B cell (primary cell): ENCODE measurements around the gene GABRG3. TPM values are rescaled to one million over a fixed set of nuclear protein-coding genes. Genes with fewer than 3 reads are reported as not detected.

Experiments
- ATAC-seq: fragments of 200-7000 bp; cut with Tn5 transposase; one replicate; pipeline ENCODE4 v1.10.0; 2021; ENCODE audit warnings: low read depth, mild to moderate bottlenecking, moderate number of reproducible peaks, moderate library complexity
- CTCF ChIA-PET: fragments of 350-600 bp; sonication (Branson Sonifier 250); formaldehyde crosslinking; loops from one replicate; lab custom pipeline; 2021; ENCODE audit warnings: antibody characterized with exemption, inconsistent platforms; lab: Charles Lee
- POLR2A ChIA-PET: fragments of 350-600 bp; sonication (Branson Sonifier 250); formaldehyde crosslinking; loops from one replicate; lab custom pipeline; 2021; ENCODE audit warnings: antibody characterized with exemption; lab: Charles Lee
- DNase-seq: peaks from one replicate; pipeline ENCODE4 v3.0.0; 2013
- H2AFZ ChIP-seq: 2 replicates; pipeline ENCODE4 v1.6.1; 2012; ENCODE audit warnings: mild to moderate bottlenecking, low read depth, low read length; ENCODE audit not compliant: insufficient read depth, poor library complexity, severe bottlenecking
- H3K27ac ChIP-seq, 2 donors: 1 replicate in 1 of 2; 2 replicates in 1 of 2; pipeline ENCODE4 v1.5.1; 2012 to 2013; ENCODE audit warnings: low read length in 2 of 2, mild to moderate bottlenecking in 2 of 2, moderate library complexity in 1 of 2
- H3K27me3 ChIP-seq, 4 experiments: fragments of 200-600 bp in 1 of 4; sonication (generic) in 1 of 4; replicated peaks in 1 of 4; 1 replicate in 2 of 4; 2 replicates in 2 of 4; pipeline versions ENCODE4 v1.6.1 to v1.7.0; 2013 to 2016; ENCODE audit warnings: low read length in 3 of 4, mild to moderate bottlenecking in 2 of 4, mixed read lengths in 1 of 4, moderate library complexity in 1 of 4; ENCODE audit not compliant: insufficient read depth in 4 of 4, control insufficient read depth in 3 of 4; ENCODE audit errors: control extremely low read depth in 1 of 4
- H3K36me3 ChIP-seq, 2 experiments: replicated peaks in 1 of 2; 1 replicate in 1 of 2; 2 replicates in 1 of 2; pipeline versions ENCODE4 v1.6.1 to v1.7.1; 2013; ENCODE audit warnings: low read length in 1 of 2; ENCODE audit not compliant: insufficient read depth in 2 of 2, control insufficient read depth in 1 of 2; ENCODE audit errors: control extremely low read depth in 1 of 2, extremely low read depth in 1 of 2
- H3K4me1 ChIP-seq, 2 donors: fragments of 200-600 bp in 1 of 2; sonication (generic) in 1 of 2; 1 replicate in 1 of 2; 2 replicates in 1 of 2; pipeline versions ENCODE4 v1.5.1 to v1.6.1; 2013 to 2017; ENCODE audit warnings: low read length in 2 of 2; ENCODE audit not compliant: control insufficient read depth in 2 of 2, insufficient read depth in 2 of 2
- H3K4me2 ChIP-seq: replicated peaks from 2 replicates; pipeline ENCODE3; 2012; ENCODE audit warnings: mild to moderate bottlenecking, low read depth, low read length; ENCODE audit not compliant: poor library complexity, severe bottlenecking
- H3K4me3 ChIP-seq, 5 experiments: fragments of 200-600 bp in 1 of 5; sonication (generic) in 1 of 5; 1 replicate in 3 of 5; 2 replicates in 2 of 5; pipeline versions ENCODE4 v1.5.1 to v1.7.0; 2011 to 2016; ENCODE audit warnings: low read length in 4 of 5, mild to moderate bottlenecking in 4 of 5, low read depth in 2 of 5, control low read depth in 1 of 5, moderate library complexity in 1 of 5; ENCODE audit not compliant: insufficient read depth in 1 of 5; ENCODE audit errors: control extremely low read depth in 1 of 5, extremely low read depth in 1 of 5
- H3K79me2 ChIP-seq: fragments of 200-600 bp; sonication (generic); one replicate; pipeline ENCODE4 v1.6.0; 2016; ENCODE audit warnings: low read length; ENCODE audit not compliant: control insufficient read depth, insufficient read depth
- H3K9ac ChIP-seq: fragments of 200-600 bp; sonication (generic); 2 replicates; pipeline ENCODE4 v1.6.1; 2017; ENCODE audit warnings: mild to moderate bottlenecking, low read length, moderate library complexity
- H3K9me3 ChIP-seq, 3 donors: one replicate each; pipeline versions ENCODE4 v1.6.1 to v1.7.1; 2013; ENCODE audit warnings: low read length in 2 of 3; ENCODE audit not compliant: control insufficient read depth in 2 of 3, insufficient read depth in 1 of 3; ENCODE audit errors: control extremely low read depth in 1 of 3
- H4K20me1 ChIP-seq: 2 replicates; pipeline ENCODE4 v1.6.0; 2012; ENCODE audit warnings: mild to moderate bottlenecking, low read length; ENCODE audit not compliant: insufficient read depth, control insufficient read depth, poor library complexity, severe bottlenecking
- H3K27ac Mint-ChIP-seq: one replicate; pipeline ENCODE4 v1.8.0; 2021; ENCODE audit warnings: mixed read lengths
- H3K27me3 Mint-ChIP-seq: one replicate; pipeline ENCODE4 v1.8.0; 2021; ENCODE audit warnings: mixed read lengths
- H3K4me1 Mint-ChIP-seq: one replicate; pipeline ENCODE4 v1.8.0; 2021; ENCODE audit warnings: mixed read lengths
- H3K4me3 Mint-ChIP-seq: one replicate; pipeline ENCODE4 v1.8.0; 2021; ENCODE audit warnings: mixed read lengths
- H3K9me3 Mint-ChIP-seq: one replicate; pipeline ENCODE4 v1.8.0; 2022; ENCODE audit warnings: mixed read lengths; ENCODE audit not compliant: insufficient read depth
- CTCF ChIP-seq: fragments of 200-600 bp; IDR thresholded peaks from one replicate; pipeline ENCODE4 v1.8.0; 2022; ENCODE audit warnings: antibody characterized with exemption, mild to moderate bottlenecking
- EZH2 ChIP-seq: IDR thresholded peaks from 2 replicates; pipeline ENCODE4 v1.6.1; 2012; ENCODE audit warnings: borderline replicate concordance, low read depth, mild to moderate bottlenecking, moderate library complexity, low read length; ENCODE audit not compliant: insufficient read depth, poor library complexity, severe bottlenecking
- WGBS: methylation state at CpG from one replicate; pipeline ENCODE4 v1.1.5; 2013; ENCODE audit warnings: missing lambda C conversion rate; ENCODE audit not compliant: insufficient coverage; 5-methylcytosine and 5-hydroxymethylcytosine counted together
- intact Hi-C: fragments of 100-400 bp; cut with micrococcal nuclease; formaldehyde crosslinking; loops from one replicate; pipeline ENCODE4 v1.10.0; 2022
- polyA plus RNA-seq: library from polyadenylated mRNA; depleted of rRNA; stranded (reverse); fragments of >200 nt; gene quantifications from 2 replicates; pipeline ENCODE4 v1.2.3, GENCODE V29; 2012
- total RNA-seq, 2 donors: library from RNA; stranded (reverse); fragments of 120-200 nt in 1 of 2; gene quantifications; 1 replicate in 1 of 2; 2 replicates in 1 of 2; pipeline versions ENCODE4 v1.2.3 to v1.2.4, GENCODE V29; 2013 to 2022

Gene GABRG3
- total and polyA plus RNA-seq, 2 donors (not counting 1 experiment from before 2014, with no cell fraction given), result not detected

- Histone ChIP-seq H3K27me3 (no peaks in the 10 kb centered on the region), H3K4me2 (no peak overlapping the region), H3K79me2 (no peaks in the 10 kb centered on the region), H3K27ac (no peak overlapping the region), H3K9ac (no peak overlapping the region), H3K9me3 (peaks cover 0 to 12% (median 0%) of the 10 kb centered on the region in 3 donors), H3K36me3 (no peaks in the 10 kb centered on the region), H3K4me1 (no peaks in the 10 kb centered on the region), H3K4me3 (no peak overlapping the region), H4K20me1 (no peaks in the 10 kb centered on the region), H2AFZ (no peak overlapping the region)
- H3K4me1 Mint-ChIP-seq, result no peaks in the 10 kb centered on the region
- DNase-seq, result no peak
- H3K9me3 Mint-ChIP-seq, result peaks cover 4% of the 10 kb centered on the region
- no peak overlapping the region for H3K27ac Mint-ChIP-seq
- ATAC-seq, result no peak
- WGBS, result 100% methylated on average over 6 of the region's 10 CpGs
- intact Hi-C loops, result no loop called here
- ChIA-PET CTCF (no interaction called here), POLR2A (no interaction called here)
- no peaks in the 10 kb centered on the region for H3K27me3 Mint-ChIP-seq
- TF ChIP-seq EZH2, result no peak
- no peak for TF ChIP-seq CTCF
- H3K4me3 Mint-ChIP-seq, result no peak overlapping the region
Measured at GRCh38 chr15:27498700-27499099, 527.7 kb downstream of the GABRG3 start.

GRCh38 chr15:27499191-27499590 is 528.2 kb downstream of the GABRG3 start:
- CTCF ChIA-PET, result no interaction called here
- Histone ChIP-seq H3K9ac (no peak overlapping the region), H4K20me1 (no peaks in the 10 kb centered on the region), H3K4me2 (no peak overlapping the region), H3K27me3 (no peaks in the 10 kb centered on the region), H3K79me2 (no peaks in the 10 kb centered on the region), H3K27ac (no peak overlapping the region), H2AFZ (no peak overlapping the region), H3K4me1 (no peaks in the 10 kb centered on the region), H3K36me3 (no peaks in the 10 kb centered on the region), H3K4me3 (no peak overlapping the region), H3K9me3 (peaks cover 0 to 12% (median 0%) of the 10 kb centered on the region in 3 donors)
- POLR2A ChIA-PET, result no interaction called here
- Mint-ChIP-seq H3K27ac (no peak overlapping the region), H3K4me3 (no peak overlapping the region), H3K4me1 (no peaks in the 10 kb centered on the region), H3K9me3 (peaks cover 4% of the 10 kb centered on the region), H3K27me3 (no peaks in the 10 kb centered on the region)
- WGBS, result 69% methylated on average over 2 of the region's 4 CpGs
- ATAC-seq, result no peak
- TF ChIP-seq EZH2 (no peak), CTCF (no peak)
- intact Hi-C loops, result no loop called here
- DNase-seq, result no peak
